SH-SY5Y (cell line): ENCODE data around the gene SPTB.

Experiments used
- GATA2 ChIP-seq: IDR thresholded peaks from 2 replicates; pipeline ENCODE4 v1.6.1; 2011; ENCODE audit warnings: mild to moderate bottlenecking, low read depth, low read length
- GATA3 ChIP-seq: IDR thresholded peaks from 2 replicates; pipeline ENCODE4 v1.6.1; 2011; ENCODE audit warnings: low read depth, mild to moderate bottlenecking, low read length, moderate library complexity

DNA sequence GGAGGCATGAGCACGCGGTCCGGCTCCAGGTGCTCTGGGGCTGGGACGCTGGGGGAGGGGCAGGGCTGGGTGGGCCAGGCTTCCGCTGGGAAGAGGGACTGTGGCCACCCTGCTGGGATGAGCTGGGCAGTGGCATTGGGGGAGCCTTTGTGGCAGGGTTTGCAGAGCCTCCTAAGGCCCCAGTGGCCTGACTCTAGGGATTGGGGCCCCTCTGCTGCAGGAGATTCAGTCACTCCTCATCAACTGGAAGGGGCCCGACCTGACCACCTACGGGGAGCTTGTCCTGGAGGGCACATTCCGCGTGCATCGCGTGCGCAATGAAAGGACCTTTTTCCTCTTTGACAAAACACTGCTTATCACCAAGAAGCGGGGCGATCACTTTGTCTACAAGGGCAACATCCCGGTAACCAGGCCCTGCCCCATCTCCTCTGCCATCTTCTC, 148.5 kb downstream of the SPTB start:
- no peak for TF ChIP-seq GATA3
- TF ChIP-seq GATA2, result no peak
